H9 (cell line): Measurements from ENCODE around the gene HOXA7. TPM values are rescaled to one million over a fixed set of nuclear protein-coding genes. Genes with fewer than 3 reads are reported as not detected.

Source experiments
- DNase-seq: peaks from one replicate; pipeline ENCODE4 v3.0.0-alpha.2; 2017
- H2AFZ ChIP-seq: one replicate; pipeline ENCODE4 v1.6.1; 2013; ENCODE audit warnings: mild to moderate bottlenecking, low read length, control low read depth, moderate library complexity
- H2AK5ac ChIP-seq: 2 replicates; pipeline ENCODE4 v1.6.1; 2013; ENCODE audit warnings: low read length, control low read depth, mixed read lengths; ENCODE audit not compliant: insufficient read length
- H2BK120ac ChIP-seq: one replicate; pipeline ENCODE4 v1.6.1; 2013; ENCODE audit warnings: low read depth, mild to moderate bottlenecking, low read length, control low read depth, inconsistent platforms; ENCODE audit not compliant: poor library complexity, severe bottlenecking
- H2BK12ac ChIP-seq: 2 replicates; pipeline ENCODE4 v1.6.1; 2013; ENCODE audit warnings: low read length, control low read depth, mixed read lengths, low read depth; ENCODE audit not compliant: insufficient read length
- H2BK15ac ChIP-seq: 2 replicates; pipeline ENCODE4 v1.6.1; 2013; ENCODE audit warnings: low read depth, low read length, control low read depth
- H2BK20ac ChIP-seq: one replicate; pipeline ENCODE4 v1.6.1; 2013; ENCODE audit warnings: low read depth, mild to moderate bottlenecking, low read length, control low read depth, inconsistent platforms; ENCODE audit not compliant: poor library complexity, severe bottlenecking
- H2BK5ac ChIP-seq: 2 replicates; pipeline ENCODE4 v1.6.1; 2013; ENCODE audit warnings: low read length, control low read depth, mixed read lengths; ENCODE audit not compliant: insufficient read length
- H3K14ac ChIP-seq: 2 replicates; pipeline ENCODE4 v1.6.1; 2013; ENCODE audit warnings: low read length, control low read depth; ENCODE audit not compliant: insufficient read depth
- H3K18ac ChIP-seq: 2 replicates; pipeline ENCODE4 v1.6.1; 2013; ENCODE audit warnings: low read depth, mild to moderate bottlenecking, mixed read lengths, low read length, control low read depth; ENCODE audit not compliant: insufficient read length
- H3K23ac ChIP-seq: 2 replicates; pipeline ENCODE4 v1.6.1; 2013; ENCODE audit warnings: low read length, control low read depth, mixed read lengths, low read depth; ENCODE audit not compliant: insufficient read length
- H3K23me2 ChIP-seq: 2 replicates; pipeline ENCODE4 v1.6.1; 2013; ENCODE audit warnings: low read depth, mild to moderate bottlenecking, mixed read lengths, low read length, control low read depth; ENCODE audit not compliant: insufficient read length, poor library complexity, severe bottlenecking
- H3K27ac ChIP-seq: 2 replicates; pipeline ENCODE4 v1.5.1; 2013; ENCODE audit warnings: low read length, control low read depth, mixed read lengths, low read depth; ENCODE audit not compliant: insufficient read length
- H3K27me3 ChIP-seq: 2 replicates; pipeline ENCODE4 v1.6.1; 2013; ENCODE audit warnings: low read length, control low read depth, inconsistent platforms; ENCODE audit not compliant: insufficient read depth
- H3K4ac ChIP-seq: 2 replicates; pipeline ENCODE4 v1.6.1; 2013; ENCODE audit warnings: low read depth, mild to moderate bottlenecking, control low read depth, inconsistent platforms, low read length, moderate library complexity
- H3K4me1 ChIP-seq: 2 replicates; pipeline ENCODE4 v1.6.1; 2013; ENCODE audit warnings: low read length, control low read depth, inconsistent platforms; ENCODE audit not compliant: insufficient read depth
- H3K4me2 ChIP-seq: 2 replicates; pipeline ENCODE4 v1.6.1; 2013; ENCODE audit warnings: low read length, control low read depth, mixed read lengths; ENCODE audit not compliant: insufficient read length, insufficient read depth
- H3K56ac ChIP-seq: 2 replicates; pipeline ENCODE4 v1.6.1; 2013; ENCODE audit warnings: low read depth, mild to moderate bottlenecking, mixed read lengths, low read length, control low read depth; ENCODE audit not compliant: insufficient read length
- H3K79me1 ChIP-seq: 2 replicates; pipeline ENCODE4 v1.6.1; 2013; ENCODE audit warnings: low read depth, mild to moderate bottlenecking, moderate library complexity, low read length, control low read depth, inconsistent platforms; ENCODE audit not compliant: insufficient read depth, poor library complexity, severe bottlenecking
- H3K79me2 ChIP-seq: 2 replicates; pipeline ENCODE4 v1.6.1; 2013; ENCODE audit warnings: low read length, control low read depth, inconsistent platforms; ENCODE audit not compliant: insufficient read depth
- H3K9ac ChIP-seq: 2 replicates; pipeline ENCODE4 v1.6.1; 2013; ENCODE audit warnings: low read length, control low read depth, mixed read lengths; ENCODE audit not compliant: insufficient read length; ENCODE audit errors: extremely low read depth
- H3K9me3 ChIP-seq: one replicate; pipeline ENCODE4 v1.6.1; 2013; ENCODE audit warnings: low read depth, low read length, inconsistent platforms; ENCODE audit not compliant: control insufficient read depth
- H3T11ph ChIP-seq: one replicate; pipeline ENCODE4 v1.6.1; 2013; ENCODE audit warnings: mild to moderate bottlenecking, low read length, control low read depth, inconsistent platforms
- H4K20me1 ChIP-seq: one replicate; pipeline ENCODE4 v1.6.1; 2013; ENCODE audit not compliant: control insufficient read depth, insufficient read length, insufficient read depth
- H4K5ac ChIP-seq: 2 replicates; pipeline ENCODE4 v1.6.1; 2013; ENCODE audit warnings: low read depth, mild to moderate bottlenecking, mixed read lengths, low read length, control low read depth; ENCODE audit not compliant: insufficient read length
- H4K8ac ChIP-seq: replicated peaks from 2 replicates; pipeline ENCODE4 v1.6.1; 2013; ENCODE audit warnings: low read length, control low read depth, mixed read lengths, low read depth; ENCODE audit not compliant: insufficient read length
- H4K91ac ChIP-seq: 2 replicates; pipeline ENCODE4 v1.6.1; 2013; ENCODE audit warnings: low read depth, mild to moderate bottlenecking, moderate library complexity, mixed read lengths, low read length, control low read depth; ENCODE audit not compliant: insufficient read length
- H3K27ac Mint-ChIP-seq, 3 experiments: 2 replicates in 2 of 3; 3 replicates in 1 of 3; pipeline ENCODE4 v1.8.0; 2020 to 2021; ENCODE audit warnings: mixed read lengths in 3 of 3, mild to moderate bottlenecking in 1 of 3, moderate library complexity in 1 of 3
- H3K27me3 Mint-ChIP-seq: 2 replicates; pipeline ENCODE4 v1.8.0; 2021; ENCODE audit warnings: low read depth, mild to moderate bottlenecking, moderate library complexity, mixed read lengths
- H3K36me3 Mint-ChIP-seq, 3 experiments: 2 replicates in 2 of 3; 3 replicates in 1 of 3; pipeline ENCODE4 v1.8.0; 2020 to 2021; ENCODE audit warnings: low read depth in 3 of 3, mixed read lengths in 3 of 3; ENCODE audit not compliant: insufficient read depth in 1 of 3
- H3K4me1 Mint-ChIP-seq, 2 experiments: 2 replicates each; pipeline ENCODE4 v1.8.0; 2020; ENCODE audit warnings: mixed read lengths in 2 of 2
- H3K4me3 Mint-ChIP-seq, 2 experiments: 2 replicates in 1 of 2; 3 replicates in 1 of 2; pipeline ENCODE4 v1.8.0; 2020 to 2021; ENCODE audit warnings: mild to moderate bottlenecking in 2 of 2, mixed read lengths in 2 of 2, moderate library complexity in 1 of 2
- H3K9me3 Mint-ChIP-seq, 2 experiments: 2 replicates in 1 of 2; 3 replicates in 1 of 2; pipeline ENCODE4 v1.8.0; 2020; ENCODE audit warnings: mild to moderate bottlenecking in 2 of 2, mixed read lengths in 2 of 2, moderate library complexity in 1 of 2
- WGBS: extraction: QIAGEN DNeasy Blood & Tissue Kit; methylation state at CpG from one replicate; pipeline ENCODE4 v1.1.7; 2013; ENCODE audit warnings: missing lambda C conversion rate, low lambda C conversion rate, mixed read lengths; ENCODE audit not compliant: insufficient read length; ENCODE audit errors: extremely low coverage; 5-methylcytosine and 5-hydroxymethylcytosine counted together
- total RNA-seq: library from RNA; stranded (reverse); gene quantifications from 2 replicates; pipeline ENCODE4 v1.2.1, GENCODE V29; 2021
- TF ChIP-seq, protein P1 (sequence below): fragments of 200-600 bp; sonication (generic); conservative IDR thresholded peaks from 3 replicates; pipeline ENCODE4 v1.8.0; 2021; ENCODE audit warnings: antibody characterized with exemption, mild to moderate bottlenecking

The HOXA7 gene
- total RNA-seq, 1 experiment from 2014 or later = not detected

DNA sequence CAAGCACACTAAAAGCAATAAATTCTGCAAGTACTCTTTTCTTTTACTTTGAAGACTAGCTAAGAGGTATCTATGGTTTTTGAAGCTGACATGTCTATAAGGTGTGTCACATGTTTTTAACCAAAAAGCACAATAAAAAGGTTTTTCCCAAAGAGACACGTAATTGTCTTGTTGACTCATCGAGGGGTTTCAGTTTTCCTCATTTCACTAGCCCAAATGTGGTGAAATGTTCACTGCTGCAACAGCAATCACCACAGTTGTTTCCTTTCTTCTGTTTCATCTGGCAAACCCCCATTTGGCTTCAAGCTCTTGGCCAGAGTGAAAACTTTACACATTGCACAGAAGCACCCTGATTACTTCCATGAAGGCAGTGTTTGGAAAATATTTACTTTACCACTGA is 22.1 kb downstream of the HOXA7 start:
- Histone ChIP-seq H3K79me2 (no peaks in the 10 kb centered on the region), H3K4me2 (no peak overlapping the region)
- WGBS = no CpG with 5 or more reads among the region's 2 CpGs

More for the DNA sequence above, 22.1 kb downstream of the HOXA7 start:
- Mint-ChIP-seq H3K27me3 (peaks cover 97% of the 10 kb centered on the region), H3K36me3 (no peaks in the 10 kb centered on the region), H3K9me3 (peaks cover 0 to 7% of the 10 kb centered on the region in 2 experiments; a peak in 3 of 5 replicates), H3K4me1 (0 out of 4 replicates have a peak, but pooled peaks cover 0 to 2% of the 10 kb centered on the region in 2 experiments), H3K4me3 (no peak overlapping the region), H3K27ac (no peak overlapping the region)
- Histone ChIP-seq H4K5ac (no peak overlapping the region), H4K91ac (no peak overlapping the region), H3K23me2 (no peaks in the 10 kb centered on the region), H2AFZ (no peak overlapping the region), H2BK5ac (no peak overlapping the region), H3K27me3 (peaks cover 95% of the 10 kb centered on the region), H2BK12ac (no peak overlapping the region), H3K9ac (no peak overlapping the region), H3T11ph (no peak overlapping the region), H3K14ac (no peak overlapping the region), H3K18ac (no peak overlapping the region), H2BK15ac (no peak overlapping the region), H3K23ac (no peak overlapping the region), H4K8ac (no peak overlapping the region), H3K9me3 (no peaks in the 10 kb centered on the region), H3K79me1 (no peaks in the 10 kb centered on the region), H2BK20ac (no peak overlapping the region), H4K20me1 (peaks cover 3% of the 10 kb centered on the region), H2BK120ac (no peak overlapping the region), H3K4ac (no peak overlapping the region), H3K56ac (no peak overlapping the region), H2AK5ac (no peak overlapping the region), H3K4me1 (no peaks in the 10 kb centered on the region), H3K27ac (no peak overlapping the region)
- TF ChIP-seq, protein P1, sequence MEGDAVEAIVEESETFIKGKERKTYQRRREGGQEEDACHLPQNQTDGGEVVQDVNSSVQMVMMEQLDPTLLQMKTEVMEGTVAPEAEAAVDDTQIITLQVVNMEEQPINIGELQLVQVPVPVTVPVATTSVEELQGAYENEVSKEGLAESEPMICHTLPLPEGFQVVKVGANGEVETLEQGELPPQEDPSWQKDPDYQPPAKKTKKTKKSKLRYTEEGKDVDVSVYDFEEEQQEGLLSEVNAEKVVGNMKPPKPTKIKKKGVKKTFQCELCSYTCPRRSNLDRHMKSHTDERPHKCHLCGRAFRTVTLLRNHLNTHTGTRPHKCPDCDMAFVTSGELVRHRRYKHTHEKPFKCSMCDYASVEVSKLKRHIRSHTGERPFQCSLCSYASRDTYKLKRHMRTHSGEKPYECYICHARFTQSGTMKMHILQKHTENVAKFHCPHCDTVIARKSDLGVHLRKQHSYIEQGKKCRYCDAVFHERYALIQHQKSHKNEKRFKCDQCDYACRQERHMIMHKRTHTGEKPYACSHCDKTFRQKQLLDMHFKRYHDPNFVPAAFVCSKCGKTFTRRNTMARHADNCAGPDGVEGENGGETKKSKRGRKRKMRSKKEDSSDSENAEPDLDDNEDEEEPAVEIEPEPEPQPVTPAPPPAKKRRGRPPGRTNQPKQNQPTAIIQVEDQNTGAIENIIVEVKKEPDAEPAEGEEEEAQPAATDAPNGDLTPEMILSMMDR = no peak
- no peak for DNase-seq
